Measurements from ENCODE around the gene CALB2. TPM values are rescaled to one million over a fixed set of nuclear protein-coding genes. Genes with fewer than 3 reads are reported as not detected.

CALB2 gene
- total and polyA plus RNA-seq, 2 donors (not counting 1 experiment from before 2014, with no cell fraction given) = not detected

DNA sequence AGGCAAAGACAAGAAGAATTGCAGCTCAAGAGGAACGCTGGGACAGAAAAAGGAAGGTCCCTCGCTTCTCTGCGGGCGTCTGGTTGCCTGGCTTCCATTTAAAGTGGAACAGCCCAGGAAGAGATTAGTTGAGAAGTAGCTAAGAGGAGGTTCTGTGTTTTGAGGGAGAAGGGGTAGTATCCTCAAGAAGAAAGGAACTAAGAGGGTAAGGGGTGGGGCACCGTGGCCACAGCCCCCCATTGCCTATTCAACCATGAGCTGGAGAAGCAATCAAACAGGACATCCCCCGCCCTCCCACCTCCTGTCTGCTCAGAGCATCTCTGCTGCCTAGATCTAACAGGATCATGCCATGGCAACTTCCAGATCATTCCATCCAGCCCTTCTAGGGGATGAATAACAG, 18.1 kb upstream of the CALB2 start:
- H4K20me1 ChIP-seq (ENCODE audit: control insufficient read depth, insufficient read depth, low read length, poor library complexity, severe bottlenecking) = no peaks in the 10 kb centered on the region
- no peaks in the 10 kb centered on the region for H3K9me3 Mint-ChIP-seq (ENCODE audit: insufficient read depth)

GRCh38 chr16:71341881-71342280, 16.6 kb upstream of the CALB2 start:
- ATAC-seq (ENCODE audit: low read depth) (no peak), DNase-seq (no peak)
- Mint-ChIP-seq H3K27ac (no peak overlapping the region), H3K27me3 (peaks cover 13% of the 10 kb centered on the region), H3K4me3 (no peak overlapping the region), H3K4me1 (no peaks in the 10 kb centered on the region), H3K9me3 (ENCODE audit: insufficient read depth) (no peaks in the 10 kb centered on the region)
- intact Hi-C loops (cut with micrococcal nuclease) = no loop called here
- 97% methylated on average over 5 of the region's 5 CpGs for WGBS (ENCODE audit: insufficient coverage)
- Histone ChIP-seq H3K9me3 (ENCODE audit: control extremely low read depth in 1 of 3, control insufficient read depth in 2 of 3, insufficient read depth in 1 of 3, low read length in 2 of 3) (no peaks in the 10 kb centered on the region), H3K9ac (ENCODE audit: low read length) (no peak overlapping the region), H3K4me1 (ENCODE audit: control insufficient read depth in 2 of 2, insufficient read depth in 2 of 2, low read length in 2 of 2) (no peaks in the 10 kb centered on the region), H3K79me2 (ENCODE audit: control insufficient read depth, insufficient read depth, low read length) (no peaks in the 10 kb centered on the region), H4K20me1 (ENCODE audit: control insufficient read depth, insufficient read depth, low read length, poor library complexity, severe bottlenecking) (no peaks in the 10 kb centered on the region), H3K27me3 (replicated peaks in 1 of 4; ENCODE audit: control extremely low read depth in 1 of 4, control insufficient read depth in 3 of 4, insufficient read depth in 4 of 4, low read length in 3 of 4) (peaks cover 0 to 15% (median 6%) of the 10 kb centered on the region in 4 experiments), H3K4me3 (ENCODE audit: control extremely low read depth in 1 of 5, extremely low read depth in 1 of 5, insufficient read depth in 1 of 5, low read depth in 2 of 5, low read length in 4 of 5) (no peak overlapping the region), H2AFZ (ENCODE audit: insufficient read depth, low read depth, low read length, poor library complexity, severe bottlenecking) (no peak overlapping the region), H3K36me3 (replicated peaks in 1 of 2; ENCODE audit: control extremely low read depth in 1 of 2, control insufficient read depth in 1 of 2, extremely low read depth in 1 of 2, insufficient read depth in 2 of 2, low read length in 1 of 2) (no peaks in the 10 kb centered on the region), H3K4me2 (replicated peaks; ENCODE audit: low read depth, low read length, poor library complexity, severe bottlenecking) (no peak overlapping the region), H3K27ac (ENCODE audit: low read length in 2 of 2) (no peak overlapping the region)
- CTCF ChIA-PET = interaction anchor here (0.6 kb wide), 1 partner anchor 313 kb away, joined by 4 read pairs; no protein-coding TSS in a partner anchor
- POLR2A ChIA-PET = no interaction called here
- TF ChIP-seq CTCF (IDR thresholded peaks at IDR 0.05) (no peak), EZH2 (IDR thresholded peaks at IDR 0.05; ENCODE audit: borderline replicate concordance, insufficient read depth, low read depth, low read length, poor library complexity, severe bottlenecking) (no peak)

More for the DNA sequence above, 18.1 kb upstream of the CALB2 start:
- Mint-ChIP-seq H3K4me1 (no peaks in the 10 kb centered on the region), H3K4me3 (no peak overlapping the region), H3K27ac (no peak overlapping the region), H3K27me3 (peaks cover 16% of the 10 kb centered on the region)
- H3K27ac ChIP-seq (ENCODE audit: low read length in 2 of 2) = no peak overlapping the region
- H3K79me2 ChIP-seq (ENCODE audit: control insufficient read depth, insufficient read depth, low read length) = no peaks in the 10 kb centered on the region
- peaks cover 0 to 15% (median 6%) of the 10 kb centered on the region in 4 experiments for H3K27me3 ChIP-seq (replicated peaks in 1 of 4; ENCODE audit: control extremely low read depth in 1 of 4, control insufficient read depth in 3 of 4, insufficient read depth in 4 of 4, low read length in 3 of 4)
- CTCF ChIA-PET = interaction anchor here (1.4 kb wide), 1 partner anchor 29 kb away, joined by 4 read pairs; no protein-coding TSS in a partner anchor
- no peaks in the 10 kb centered on the region for H3K9me3 ChIP-seq (ENCODE audit: control extremely low read depth in 1 of 3, control insufficient read depth in 2 of 3, insufficient read depth in 1 of 3, low read length in 2 of 3)
- POLR2A ChIA-PET = no interaction called here
- H3K9ac ChIP-seq (ENCODE audit: low read length) = no peak overlapping the region
- no peak overlapping the region for H2AFZ ChIP-seq (ENCODE audit: insufficient read depth, low read depth, low read length, poor library complexity, severe bottlenecking)
- TF ChIP-seq EZH2 (IDR thresholded peaks at IDR 0.05; ENCODE audit: borderline replicate concordance, insufficient read depth, low read depth, low read length, poor library complexity, severe bottlenecking) (no peak), CTCF (IDR thresholded peaks at IDR 0.05) (no peak)
- no peaks in the 10 kb centered on the region for H3K36me3 ChIP-seq (replicated peaks in 1 of 2; ENCODE audit: control extremely low read depth in 1 of 2, control insufficient read depth in 1 of 2, extremely low read depth in 1 of 2, insufficient read depth in 2 of 2, low read length in 1 of 2)
- intact Hi-C loops (cut with micrococcal nuclease) = no loop called here
- no peak overlapping the region for H3K4me3 ChIP-seq (ENCODE audit: control extremely low read depth in 1 of 5, extremely low read depth in 1 of 5, insufficient read depth in 1 of 5, low read depth in 2 of 5, low read length in 4 of 5)
- H3K4me1 ChIP-seq (ENCODE audit: control insufficient read depth in 2 of 2, insufficient read depth in 2 of 2, low read length in 2 of 2) = no peaks in the 10 kb centered on the region
- ATAC-seq (ENCODE audit: low read depth) (no peak), DNase-seq (no peak)
- H3K4me2 ChIP-seq (replicated peaks; ENCODE audit: low read depth, low read length, poor library complexity, severe bottlenecking) = no peak overlapping the region
- WGBS (ENCODE audit: insufficient coverage) = 79% methylated on average over 5 of the region's 6 CpGs
